ENCODE results near the gene AANAT. TPM values are rescaled to one million over a fixed set of nuclear protein-coding genes. Genes with fewer than 3 reads are reported as not detected.
"Not testable (repeated sequence)": the region's sequence is repeated elsewhere in the genome, so short reads cannot be mapped to it uniquely, and the experiment has no call there.

The AANAT gene
- total and polyA plus RNA-seq, 4 donors = 0.10 to 0.31 TPM; not detected in 2

- DNase-seq (peak in 2 of 3 donors; percentile 50 to 76), ATAC-seq (ENCODE audit: insufficient read depth, low FRiP score) (no peak)
- H3K36me3 ChIP-seq (ENCODE audit: control insufficient read depth in 4 of 4, insufficient read depth in 4 of 4, low read length in 4 of 4) = no peaks in the 10 kb centered on the region
- TF ChIP-seq CTCF (IDR thresholded peaks at IDR 0.05; ENCODE audit: control extremely low read depth, extremely low read depth) = no peak
- no peak overlapping the region for H3K4me3 ChIP-seq
- WGBS, 2 donors = 74 to 79% methylated on average over 13 of the region's 13 CpGs
- H3K27me3 ChIP-seq (ENCODE audit: control insufficient read depth in 3 of 3, insufficient read depth in 3 of 3, low read length in 2 of 3) = no peaks in the 10 kb centered on the region
- H3K9me3 ChIP-seq (ENCODE audit: control insufficient read depth in 4 of 4, insufficient read depth in 3 of 4, low read length in 3 of 4) = no peaks in the 10 kb centered on the region
- no peak overlapping the region for H3K9ac ChIP-seq (ENCODE audit: insufficient read depth in 1 of 2, low read length in 2 of 2)
- H3K4me1 ChIP-seq (ENCODE audit: control insufficient read depth in 5 of 5, insufficient read depth in 5 of 5, low read length in 5 of 5) = peaks cover 0 to 23% (median 5%) of the 10 kb centered on the region in 5 donors
- no peak overlapping the region for H3K27ac ChIP-seq (ENCODE audit: low read depth in 1 of 2, low read length in 1 of 2)
Measured at GRCh38 chr17:76511668-76512365, 44.4 kb downstream of the AANAT start.

- H3K27me3 ChIP-seq (ENCODE audit: control insufficient read depth in 3 of 3, insufficient read depth in 3 of 3, low read length in 2 of 3) = no peaks in the 10 kb centered on the region
- TF ChIP-seq CTCF (IDR thresholded peaks at IDR 0.05; ENCODE audit: control extremely low read depth, extremely low read depth) = no peak
- 84 to 88% methylated on average over 22 of the region's 22 CpGs for WGBS, 2 donors
- no peaks in the 10 kb centered on the region for H3K36me3 ChIP-seq (ENCODE audit: control insufficient read depth in 4 of 4, insufficient read depth in 4 of 4, low read length in 4 of 4)
- DNase-seq (no peak), ATAC-seq (ENCODE audit: insufficient read depth, low FRiP score) (no peak)
- no peak overlapping the region for H3K9ac ChIP-seq (ENCODE audit: insufficient read depth in 1 of 2, low read length in 2 of 2)
- H3K27ac ChIP-seq (ENCODE audit: low read depth in 1 of 2, low read length in 1 of 2) = no peak overlapping the region
- no peak overlapping the region for H3K4me3 ChIP-seq
- no peaks in the 10 kb centered on the region for H3K9me3 ChIP-seq (ENCODE audit: control insufficient read depth in 4 of 4, insufficient read depth in 3 of 4, low read length in 3 of 4)
- peaks cover 0 to 23% (median 5%) of the 10 kb centered on the region in 5 donors for H3K4me1 ChIP-seq (ENCODE audit: control insufficient read depth in 5 of 5, insufficient read depth in 5 of 5, low read length in 5 of 5)
Measured at GRCh38 chr17:76512366-76513305, 45.2 kb downstream of the AANAT start.

GRCh38 chr17:76513306-76513692, 45.9 kb downstream of the AANAT start:
- DNase-seq = no peak
- no peak overlapping the region for H3K4me3 ChIP-seq
- no peak overlapping the region for H3K9ac ChIP-seq (ENCODE audit: insufficient read depth in 1 of 2, low read length in 2 of 2)
- no peak for TF ChIP-seq CTCF (IDR thresholded peaks at IDR 0.05; ENCODE audit: control extremely low read depth, extremely low read depth)
- no peak overlapping the region for H3K27ac ChIP-seq (ENCODE audit: low read depth in 1 of 2, low read length in 1 of 2)
- no peaks in the 10 kb centered on the region for H3K27me3 ChIP-seq (ENCODE audit: control insufficient read depth in 3 of 3, insufficient read depth in 3 of 3, low read length in 2 of 3)
- WGBS, 2 donors = 72 to 79% methylated on average over 6 of the region's 6 CpGs
- peaks cover 0 to 23% (median 5%) of the 10 kb centered on the region in 5 donors for H3K4me1 ChIP-seq (ENCODE audit: control insufficient read depth in 5 of 5, insufficient read depth in 5 of 5, low read length in 5 of 5)
- H3K36me3 ChIP-seq (ENCODE audit: control insufficient read depth in 4 of 4, insufficient read depth in 4 of 4, low read length in 4 of 4) = no peaks in the 10 kb centered on the region
- ATAC-seq (ENCODE audit: insufficient read depth, low FRiP score) = no peak
- H3K9me3 ChIP-seq (ENCODE audit: control insufficient read depth in 4 of 4, insufficient read depth in 3 of 4, low read length in 3 of 4) = no peaks in the 10 kb centered on the region

GRCh38 chr17:76514355-76514754, 47.0 kb downstream of the AANAT start:
- peaks cover 0 to 26% (median 10%) of the 10 kb centered on the region in 5 donors for H3K4me1 ChIP-seq (ENCODE audit: control insufficient read depth in 5 of 5, insufficient read depth in 5 of 5, low read length in 5 of 5)
- ATAC-seq (ENCODE audit: insufficient read depth, low FRiP score); H3K9ac ChIP-seq (ENCODE audit: insufficient read depth in 1 of 2, low read length in 2 of 2); H3K27me3 ChIP-seq (ENCODE audit: control insufficient read depth in 3 of 3, insufficient read depth in 3 of 3, low read length in 2 of 3); H3K36me3 ChIP-seq (ENCODE audit: control insufficient read depth in 4 of 4, insufficient read depth in 4 of 4, low read length in 4 of 4); DNase-seq; H3K4me3 ChIP-seq; H3K27ac ChIP-seq (ENCODE audit: low read depth in 1 of 2, low read length in 1 of 2); H3K9me3 ChIP-seq (ENCODE audit: control insufficient read depth in 4 of 4, insufficient read depth in 3 of 4, low read length in 3 of 4): not testable (repeated sequence)
- WGBS, 2 donors = 96 to 98% methylated on average over 6 of the region's 6 CpGs

Data from lung (tissue), 12 donors.